H9 (cell line): ENCODE results near the gene NCK1. TPM values are rescaled to one million over a fixed set of nuclear protein-coding genes. Genes with fewer than 3 reads are reported as not detected.
A peak's percentile ranks its signal among the peaks of the same experiment; 100 is the strongest.

Experiments
- DNase-seq: peaks from one replicate; pipeline ENCODE4 v3.0.0-alpha.2; 2017
- H2AFZ ChIP-seq: one replicate; pipeline ENCODE4 v1.6.1; 2013; ENCODE audit warnings: mild to moderate bottlenecking, low read length, control low read depth, moderate library complexity
- H2AK5ac ChIP-seq: 2 replicates; pipeline ENCODE4 v1.6.1; 2013; ENCODE audit warnings: low read length, control low read depth, mixed read lengths; ENCODE audit not compliant: insufficient read length
- H2BK120ac ChIP-seq: one replicate; pipeline ENCODE4 v1.6.1; 2013; ENCODE audit warnings: low read depth, mild to moderate bottlenecking, low read length, control low read depth, inconsistent platforms; ENCODE audit not compliant: poor library complexity, severe bottlenecking
- H2BK12ac ChIP-seq: 2 replicates; pipeline ENCODE4 v1.6.1; 2013; ENCODE audit warnings: low read length, control low read depth, mixed read lengths, low read depth; ENCODE audit not compliant: insufficient read length
- H2BK15ac ChIP-seq: 2 replicates; pipeline ENCODE4 v1.6.1; 2013; ENCODE audit warnings: low read depth, low read length, control low read depth
- H2BK20ac ChIP-seq: one replicate; pipeline ENCODE4 v1.6.1; 2013; ENCODE audit warnings: low read depth, mild to moderate bottlenecking, low read length, control low read depth, inconsistent platforms; ENCODE audit not compliant: poor library complexity, severe bottlenecking
- H2BK5ac ChIP-seq: 2 replicates; pipeline ENCODE4 v1.6.1; 2013; ENCODE audit warnings: low read length, control low read depth, mixed read lengths; ENCODE audit not compliant: insufficient read length
- H3K14ac ChIP-seq: 2 replicates; pipeline ENCODE4 v1.6.1; 2013; ENCODE audit warnings: low read length, control low read depth; ENCODE audit not compliant: insufficient read depth
- H3K18ac ChIP-seq: 2 replicates; pipeline ENCODE4 v1.6.1; 2013; ENCODE audit warnings: low read depth, mild to moderate bottlenecking, mixed read lengths, low read length, control low read depth; ENCODE audit not compliant: insufficient read length
- H3K23ac ChIP-seq: 2 replicates; pipeline ENCODE4 v1.6.1; 2013; ENCODE audit warnings: low read length, control low read depth, mixed read lengths, low read depth; ENCODE audit not compliant: insufficient read length
- H3K23me2 ChIP-seq: 2 replicates; pipeline ENCODE4 v1.6.1; 2013; ENCODE audit warnings: low read depth, mild to moderate bottlenecking, mixed read lengths, low read length, control low read depth; ENCODE audit not compliant: insufficient read length, poor library complexity, severe bottlenecking
- H3K27ac ChIP-seq: 2 replicates; pipeline ENCODE4 v1.5.1; 2013; ENCODE audit warnings: low read length, control low read depth, mixed read lengths, low read depth; ENCODE audit not compliant: insufficient read length
- H3K27me3 ChIP-seq: 2 replicates; pipeline ENCODE4 v1.6.1; 2013; ENCODE audit warnings: low read length, control low read depth, inconsistent platforms; ENCODE audit not compliant: insufficient read depth
- H3K4ac ChIP-seq: 2 replicates; pipeline ENCODE4 v1.6.1; 2013; ENCODE audit warnings: low read depth, mild to moderate bottlenecking, control low read depth, inconsistent platforms, low read length, moderate library complexity
- H3K4me1 ChIP-seq: 2 replicates; pipeline ENCODE4 v1.6.1; 2013; ENCODE audit warnings: low read length, control low read depth, inconsistent platforms; ENCODE audit not compliant: insufficient read depth
- H3K4me2 ChIP-seq: 2 replicates; pipeline ENCODE4 v1.6.1; 2013; ENCODE audit warnings: low read length, control low read depth, mixed read lengths; ENCODE audit not compliant: insufficient read length, insufficient read depth
- H3K56ac ChIP-seq: 2 replicates; pipeline ENCODE4 v1.6.1; 2013; ENCODE audit warnings: low read depth, mild to moderate bottlenecking, mixed read lengths, low read length, control low read depth; ENCODE audit not compliant: insufficient read length
- H3K79me1 ChIP-seq: 2 replicates; pipeline ENCODE4 v1.6.1; 2013; ENCODE audit warnings: low read depth, mild to moderate bottlenecking, moderate library complexity, low read length, control low read depth, inconsistent platforms; ENCODE audit not compliant: insufficient read depth, poor library complexity, severe bottlenecking
- H3K79me2 ChIP-seq: 2 replicates; pipeline ENCODE4 v1.6.1; 2013; ENCODE audit warnings: low read length, control low read depth, inconsistent platforms; ENCODE audit not compliant: insufficient read depth
- H3K9ac ChIP-seq: 2 replicates; pipeline ENCODE4 v1.6.1; 2013; ENCODE audit warnings: low read length, control low read depth, mixed read lengths; ENCODE audit not compliant: insufficient read length; ENCODE audit errors: extremely low read depth
- H3K9me3 ChIP-seq: one replicate; pipeline ENCODE4 v1.6.1; 2013; ENCODE audit warnings: low read depth, low read length, inconsistent platforms; ENCODE audit not compliant: control insufficient read depth
- H3T11ph ChIP-seq: one replicate; pipeline ENCODE4 v1.6.1; 2013; ENCODE audit warnings: mild to moderate bottlenecking, low read length, control low read depth, inconsistent platforms
- H4K20me1 ChIP-seq: one replicate; pipeline ENCODE4 v1.6.1; 2013; ENCODE audit not compliant: control insufficient read depth, insufficient read length, insufficient read depth
- H4K5ac ChIP-seq: 2 replicates; pipeline ENCODE4 v1.6.1; 2013; ENCODE audit warnings: low read depth, mild to moderate bottlenecking, mixed read lengths, low read length, control low read depth; ENCODE audit not compliant: insufficient read length
- H4K8ac ChIP-seq: replicated peaks from 2 replicates; pipeline ENCODE4 v1.6.1; 2013; ENCODE audit warnings: low read length, control low read depth, mixed read lengths, low read depth; ENCODE audit not compliant: insufficient read length
- H4K91ac ChIP-seq: 2 replicates; pipeline ENCODE4 v1.6.1; 2013; ENCODE audit warnings: low read depth, mild to moderate bottlenecking, moderate library complexity, mixed read lengths, low read length, control low read depth; ENCODE audit not compliant: insufficient read length
- H3K27ac Mint-ChIP-seq, 3 experiments: 2 replicates in 2 of 3; 3 replicates in 1 of 3; pipeline ENCODE4 v1.8.0; 2020 to 2021; ENCODE audit warnings: mixed read lengths in 3 of 3, mild to moderate bottlenecking in 1 of 3, moderate library complexity in 1 of 3
- H3K27me3 Mint-ChIP-seq: 2 replicates; pipeline ENCODE4 v1.8.0; 2021; ENCODE audit warnings: low read depth, mild to moderate bottlenecking, moderate library complexity, mixed read lengths
- H3K36me3 Mint-ChIP-seq, 3 experiments: 2 replicates in 2 of 3; 3 replicates in 1 of 3; pipeline ENCODE4 v1.8.0; 2020 to 2021; ENCODE audit warnings: low read depth in 3 of 3, mixed read lengths in 3 of 3; ENCODE audit not compliant: insufficient read depth in 1 of 3
- H3K4me1 Mint-ChIP-seq, 2 experiments: 2 replicates each; pipeline ENCODE4 v1.8.0; 2020; ENCODE audit warnings: mixed read lengths in 2 of 2
- H3K4me3 Mint-ChIP-seq, 2 experiments: 2 replicates in 1 of 2; 3 replicates in 1 of 2; pipeline ENCODE4 v1.8.0; 2020 to 2021; ENCODE audit warnings: mild to moderate bottlenecking in 2 of 2, mixed read lengths in 2 of 2, moderate library complexity in 1 of 2
- H3K9me3 Mint-ChIP-seq, 2 experiments: 2 replicates in 1 of 2; 3 replicates in 1 of 2; pipeline ENCODE4 v1.8.0; 2020; ENCODE audit warnings: mild to moderate bottlenecking in 2 of 2, mixed read lengths in 2 of 2, moderate library complexity in 1 of 2
- WGBS: extraction: QIAGEN DNeasy Blood & Tissue Kit; methylation state at CpG from one replicate; pipeline ENCODE4 v1.1.7; 2013; ENCODE audit warnings: missing lambda C conversion rate, low lambda C conversion rate, mixed read lengths; ENCODE audit not compliant: insufficient read length; ENCODE audit errors: extremely low coverage; 5-methylcytosine and 5-hydroxymethylcytosine counted together
- total RNA-seq: library from RNA; stranded (reverse); gene quantifications from 2 replicates; pipeline ENCODE4 v1.2.1, GENCODE V29; 2021
- TF ChIP-seq, protein P1 (sequence below): fragments of 200-600 bp; sonication (generic); conservative IDR thresholded peaks from 3 replicates; pipeline ENCODE4 v1.8.0; 2021; ENCODE audit warnings: antibody characterized with exemption, mild to moderate bottlenecking

The NCK1 gene
- total RNA-seq, 1 experiment from 2014 or later = 26.4 TPM

GRCh38 chr3:136943436-136943835 lies 81.4 kb downstream of the NCK1 start:
- H3K27me3 Mint-ChIP-seq = no peaks in the 10 kb centered on the region
- Histone ChIP-seq H2BK15ac (no peak overlapping the region), H3K23me2 (no peaks in the 10 kb centered on the region), H4K20me1 (no peaks in the 10 kb centered on the region), H2BK12ac (no peak overlapping the region), H3K9ac (no peak overlapping the region), H3T11ph (no peak overlapping the region), H2BK20ac (no peak overlapping the region), H2AFZ (no peak overlapping the region), H3K4me2 (no peak overlapping the region), H3K9me3 (no peaks in the 10 kb centered on the region), H3K23ac (no peak overlapping the region), H4K91ac (no peak overlapping the region), H3K4ac (no peak overlapping the region), H4K8ac (no peak overlapping the region), H3K79me1 (no peaks in the 10 kb centered on the region), H3K27me3 (no peaks in the 10 kb centered on the region), H3K79me2 (no peaks in the 10 kb centered on the region), H3K27ac (no peak overlapping the region), H2BK5ac (no peak overlapping the region), H2BK120ac (no peak overlapping the region), H3K14ac (no peak overlapping the region), H3K56ac (no peak overlapping the region), H3K4me1 (peaks cover 3% of the 10 kb centered on the region; the same call in 1 of the 2 replicates), H3K18ac (no peak overlapping the region), H4K5ac (no peak overlapping the region), H2AK5ac (no peak overlapping the region)
- no peaks in the 10 kb centered on the region for H3K9me3 Mint-ChIP-seq
- TF ChIP-seq, protein P1, sequence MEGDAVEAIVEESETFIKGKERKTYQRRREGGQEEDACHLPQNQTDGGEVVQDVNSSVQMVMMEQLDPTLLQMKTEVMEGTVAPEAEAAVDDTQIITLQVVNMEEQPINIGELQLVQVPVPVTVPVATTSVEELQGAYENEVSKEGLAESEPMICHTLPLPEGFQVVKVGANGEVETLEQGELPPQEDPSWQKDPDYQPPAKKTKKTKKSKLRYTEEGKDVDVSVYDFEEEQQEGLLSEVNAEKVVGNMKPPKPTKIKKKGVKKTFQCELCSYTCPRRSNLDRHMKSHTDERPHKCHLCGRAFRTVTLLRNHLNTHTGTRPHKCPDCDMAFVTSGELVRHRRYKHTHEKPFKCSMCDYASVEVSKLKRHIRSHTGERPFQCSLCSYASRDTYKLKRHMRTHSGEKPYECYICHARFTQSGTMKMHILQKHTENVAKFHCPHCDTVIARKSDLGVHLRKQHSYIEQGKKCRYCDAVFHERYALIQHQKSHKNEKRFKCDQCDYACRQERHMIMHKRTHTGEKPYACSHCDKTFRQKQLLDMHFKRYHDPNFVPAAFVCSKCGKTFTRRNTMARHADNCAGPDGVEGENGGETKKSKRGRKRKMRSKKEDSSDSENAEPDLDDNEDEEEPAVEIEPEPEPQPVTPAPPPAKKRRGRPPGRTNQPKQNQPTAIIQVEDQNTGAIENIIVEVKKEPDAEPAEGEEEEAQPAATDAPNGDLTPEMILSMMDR = no peak
- no peak for DNase-seq
- no CpG with 5 or more reads among the region's 3 CpGs for WGBS
- peaks cover 0 to 11% (median 0%) of the 10 kb centered on the region in 3 experiments; a peak in 3 of 7 replicates for H3K36me3 Mint-ChIP-seq
- peak overlapping the region in 1 of 3 experiments; percentile 38; a peak in 2 of 7 replicates for H3K27ac Mint-ChIP-seq
- peaks cover 29 to 36% of the 10 kb centered on the region in 2 experiments for H3K4me1 Mint-ChIP-seq
- no peak overlapping the region for H3K4me3 Mint-ChIP-seq
